Measurements from ENCODE around the gene MAP4. TPM values are rescaled to one million over a fixed set of nuclear protein-coding genes. Genes with fewer than 3 reads are reported as not detected.
A peak's percentile ranks its signal among the peaks of the same experiment; 100 is the strongest.

Gene MAP4
- total RNA-seq, 1 donor from 2014 or later: 166 TPM

GRCh38 chr3:48023377-48023776 lies 7.2 kb upstream of the MAP4 start:
- no peak for ATAC-seq
- intact Hi-C loops (cut with DNase I): no loop called here
- Histone ChIP-seq H3K27me3 (ENCODE audit: low read depth) (no peaks in the 10 kb centered on the region), H3K27ac (no peak overlapping the region), H3K9me3 (no peaks in the 10 kb centered on the region), H3K4me1 (peaks cover 21% of the 10 kb centered on the region), H3K4me3 (no peak overlapping the region), H3K36me3 (no peaks in the 10 kb centered on the region)
- no peak for TF ChIP-seq CTCF (IDR thresholded peaks at IDR 0.05)
- DNase-seq: no peak

- Histone ChIP-seq H3K36me3 (no peaks in the 10 kb centered on the region), H3K9me3 (no peaks in the 10 kb centered on the region), H3K27me3 (ENCODE audit: low read depth) (no peaks in the 10 kb centered on the region), H3K4me3 (no peak overlapping the region), H3K27ac (no peak overlapping the region), H3K4me1 (peaks cover 21% of the 10 kb centered on the region)
- intact Hi-C loops (cut with DNase I): no loop called here
- ATAC-seq (no peak), DNase-seq (no peak)
- TF ChIP-seq CTCF (IDR thresholded peaks at IDR 0.05): no peak
Measured at GRCh38 chr3:48022178-48022577, 6.0 kb upstream of the MAP4 start.

- peaks cover 48% of the 10 kb centered on the region for H3K4me1 ChIP-seq
- H3K27me3 ChIP-seq (ENCODE audit: low read depth): no peaks in the 10 kb centered on the region
- no peak overlapping the region for H3K4me3 ChIP-seq
- H3K27ac ChIP-seq: no peak overlapping the region
- no peak for DNase-seq
- no peak for TF ChIP-seq CTCF (IDR thresholded peaks at IDR 0.05)
- intact Hi-C loops (cut with DNase I): no loop called here
- no peaks in the 10 kb centered on the region for H3K36me3 ChIP-seq
- H3K9me3 ChIP-seq: no peaks in the 10 kb centered on the region
- ATAC-seq: peak in 1 of 2 donors; percentile 32
Measured at GRCh38 chr3:48018841-48019240, 2.6 kb upstream of the MAP4 start.

GRCh38 chr3:48015431-48016180 lies 610 bp downstream of the MAP4 start:
- no peak overlapping the region for H3K4me3 ChIP-seq

GRCh38 chr3:48014358-48014757 lies 1.9 kb downstream of the MAP4 start:
- intact Hi-C loops (cut with DNase I): no loop called here
- Histone ChIP-seq H3K4me3 (no peak overlapping the region), H3K4me1 (peaks cover 44% of the 10 kb centered on the region), H3K9me3 (no peaks in the 10 kb centered on the region), H3K27ac (peak overlapping the region; percentile 15), H3K27me3 (ENCODE audit: low read depth) (no peaks in the 10 kb centered on the region), H3K36me3 (no peaks in the 10 kb centered on the region)
- DNase-seq (no peak), ATAC-seq (no peak)
- no peak for TF ChIP-seq CTCF (IDR thresholded peaks at IDR 0.05)

More at GRCh38 chr3:48015431-48016180, 610 bp downstream of the MAP4 start:
- H3K27ac ChIP-seq: no peak overlapping the region
- DNase-seq: no peak
- no peaks in the 10 kb centered on the region for H3K9me3 ChIP-seq
- peaks cover 44% of the 10 kb centered on the region for H3K4me1 ChIP-seq
- no peak for ATAC-seq
- intact Hi-C loops (cut with DNase I): no loop called here
- no peaks in the 10 kb centered on the region for H3K27me3 ChIP-seq (ENCODE audit: low read depth)
- no peak for TF ChIP-seq CTCF (IDR thresholded peaks at IDR 0.05)
- no peaks in the 10 kb centered on the region for H3K36me3 ChIP-seq
